ENCODE data around the gene TM4SF5. TPM values are rescaled to one million over a fixed set of nuclear protein-coding genes. Genes with fewer than 3 reads are reported as not detected.
"Not testable (repeated sequence)": the region's sequence is repeated elsewhere in the genome, so short reads cannot be mapped to it uniquely, and the experiment has no call there.

TM4SF5 gene
- total RNA-seq, 1 donor from 2014 or later, result not detected

GRCh38 chr17:4823373-4824089, 51.8 kb downstream of the TM4SF5 start:
- DNase-seq (ENCODE audit: low read depth, low spot score), result no peak

GRCh38 chr17:4827399-4827798, 55.7 kb downstream of the TM4SF5 start:
- DNase-seq (ENCODE audit: low read depth, low spot score), result no peak

GRCh38 chr17:4832829-4833177, 61.1 kb downstream of the TM4SF5 start:
- not testable (repeated sequence) for DNase-seq (ENCODE audit: low read depth, low spot score)

Other genes with a start within 250 kb of the TM4SF5 start
- gene MYBBP1A, start 216.5 kb upstream of the TM4SF5 start, total RNA-seq, result 64.8 and 76.2 TPM in 2 replicates
- gene GGT6, start 211.3 kb upstream of the TM4SF5 start, total RNA-seq, result not detected in 2 replicates
- gene SMTNL2, start 187.4 kb upstream of the TM4SF5 start, total RNA-seq, result not detected in 2 replicates
- not detected in 2 replicates for gene ALOX15, start 130.2 kb upstream of the TM4SF5 start, total RNA-seq
- gene PELP1, start 67.7 kb upstream of the TM4SF5 start, total RNA-seq, result 16.0 and 27.6 TPM in 2 replicates
- gene ARRB2, start 61.3 kb upstream of the TM4SF5 start, total RNA-seq, result 7.7 and 8.7 TPM in 2 replicates
- 9.4 and 12.5 TPM in 2 replicates for gene MED11, start 40.5 kb upstream of the TM4SF5 start, total RNA-seq
- gene ZMYND15, start 32.1 kb upstream of the TM4SF5 start, total RNA-seq, result 0.07 and 0.11 TPM in 2 replicates
- 2.4 and 7.4 TPM in 2 replicates for gene CXCL16, start 32.0 kb upstream of the TM4SF5 start, total RNA-seq
- gene VMO1, start 14.5 kb downstream of the TM4SF5 start, total RNA-seq, result 0.32 and 0.40 TPM in 2 replicates
- not detected in 2 replicates for gene GLTPD2, start 17.1 kb downstream of the TM4SF5 start, total RNA-seq
- 225 and 243 TPM in 2 replicates for gene PSMB6, start 24.3 kb downstream of the TM4SF5 start, total RNA-seq
- 25.6 and 32.3 TPM in 2 replicates for gene PLD2, start 35.3 kb downstream of the TM4SF5 start, total RNA-seq
- gene MINK1, start 61.5 kb downstream of the TM4SF5 start, total RNA-seq, result 26.2 and 30.8 TPM in 2 replicates
- gene C17orf107, start 127.7 kb downstream of the TM4SF5 start, total RNA-seq, result 0.71 and 0.92 TPM in 2 replicates
- 0.53 and 3.2 TPM in 2 replicates for gene CHRNE, start 131.2 kb downstream of the TM4SF5 start, total RNA-seq
- gene GP1BA, start 160.4 kb downstream of the TM4SF5 start, total RNA-seq, result not detected in 2 replicates
- 61.6 and 71.2 TPM in 2 replicates for gene SLC25A11, start 168.2 kb downstream of the TM4SF5 start, total RNA-seq
- 14.8 and 15.2 TPM in 2 replicates for gene RNF167, start 168.4 kb downstream of the TM4SF5 start, total RNA-seq
- 518 and 651 TPM in 2 replicates for gene PFN1, start 176.6 kb downstream of the TM4SF5 start, total RNA-seq
- 1.3 and 1.6 TPM in 2 replicates for gene ENO3, start 179.2 kb downstream of the TM4SF5 start, total RNA-seq
- gene SPAG7, start 195.9 kb downstream of the TM4SF5 start, total RNA-seq, result 58.8 and 65.3 TPM in 2 replicates
- 4.3 and 4.5 TPM in 2 replicates for gene CAMTA2, start 215.8 kb downstream of the TM4SF5 start, total RNA-seq
- 0.13 and 0.28 TPM in 2 replicates for gene INCA1, start 225.6 kb downstream of the TM4SF5 start, total RNA-seq
- 94.7 and 113 TPM in 2 replicates for gene KIF1C, start 226.1 kb downstream of the TM4SF5 start, total RNA-seq

Data from pulmonary artery endothelial cell (primary cell).